GM21737 (cell line): ENCODE results near the gene MVB12B.
"Not testable (repeated sequence)": the region's sequence is repeated elsewhere in the genome, so short reads cannot be mapped to it uniquely, and the experiment has no call there.

Experiments used
- ATAC-seq: cut with Tn5 transposase; IDR thresholded peaks from one replicate; pipeline ENCODE4 v1.9.1; 2021; ENCODE audit warnings: mild to moderate bottlenecking, moderate library complexity; ENCODE audit not compliant: unreplicated experiment

Gene MVB12B, protein sequence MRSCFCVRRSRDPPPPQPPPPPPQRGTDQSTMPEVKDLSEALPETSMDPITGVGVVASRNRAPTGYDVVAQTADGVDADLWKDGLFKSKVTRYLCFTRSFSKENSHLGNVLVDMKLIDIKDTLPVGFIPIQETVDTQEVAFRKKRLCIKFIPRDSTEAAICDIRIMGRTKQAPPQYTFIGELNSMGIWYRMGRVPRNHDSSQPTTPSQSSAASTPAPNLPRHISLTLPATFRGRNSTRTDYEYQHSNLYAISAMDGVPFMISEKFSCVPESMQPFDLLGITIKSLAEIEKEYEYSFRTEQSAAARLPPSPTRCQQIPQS

DNA sequence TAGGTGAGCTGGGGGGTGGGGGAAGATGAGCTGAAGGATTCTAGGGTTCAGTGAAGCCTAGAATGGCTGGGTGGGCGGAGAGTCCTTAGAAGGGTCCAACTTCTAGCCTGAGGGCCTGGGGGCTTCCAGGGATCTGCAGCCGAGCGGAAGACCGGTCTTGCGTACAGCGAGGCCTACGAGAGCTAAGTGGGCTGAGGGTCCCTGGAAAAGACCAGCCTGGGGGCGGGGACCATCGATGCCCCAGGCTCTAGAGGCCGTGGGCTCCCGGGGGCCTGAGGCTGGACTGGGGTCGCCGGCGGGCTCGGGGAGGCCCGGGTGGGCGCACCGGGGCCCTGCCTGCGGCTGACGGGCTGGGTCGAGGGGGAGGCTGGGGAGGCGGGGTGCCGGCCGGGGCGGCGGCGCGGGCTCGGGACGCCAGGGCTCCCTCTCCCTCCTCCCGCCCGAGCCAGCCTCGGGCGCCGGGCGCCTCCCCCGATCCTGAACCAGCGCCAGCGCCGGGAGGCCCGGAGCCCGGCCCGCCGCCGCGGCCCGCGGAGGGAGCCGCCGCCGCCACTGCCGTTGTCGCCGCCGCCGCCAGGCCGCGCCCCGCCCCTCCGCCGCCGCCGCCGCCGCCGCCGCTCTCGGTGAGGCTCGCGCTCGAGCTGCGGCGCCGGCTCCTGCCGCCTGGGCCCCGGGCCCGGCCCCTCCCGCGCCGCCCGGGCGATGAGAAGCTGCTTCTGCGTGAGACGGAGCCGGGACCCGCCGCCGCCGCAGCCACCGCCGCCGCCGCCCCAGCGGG lies at the start of gene MVB12B:
Gene MVB12B (plus strand): TSS at position 602 of the 778 bp plus-strand sequence. CDS start 101 bp downstream, at position 703.
- no peak for ATAC-seq

DNA sequence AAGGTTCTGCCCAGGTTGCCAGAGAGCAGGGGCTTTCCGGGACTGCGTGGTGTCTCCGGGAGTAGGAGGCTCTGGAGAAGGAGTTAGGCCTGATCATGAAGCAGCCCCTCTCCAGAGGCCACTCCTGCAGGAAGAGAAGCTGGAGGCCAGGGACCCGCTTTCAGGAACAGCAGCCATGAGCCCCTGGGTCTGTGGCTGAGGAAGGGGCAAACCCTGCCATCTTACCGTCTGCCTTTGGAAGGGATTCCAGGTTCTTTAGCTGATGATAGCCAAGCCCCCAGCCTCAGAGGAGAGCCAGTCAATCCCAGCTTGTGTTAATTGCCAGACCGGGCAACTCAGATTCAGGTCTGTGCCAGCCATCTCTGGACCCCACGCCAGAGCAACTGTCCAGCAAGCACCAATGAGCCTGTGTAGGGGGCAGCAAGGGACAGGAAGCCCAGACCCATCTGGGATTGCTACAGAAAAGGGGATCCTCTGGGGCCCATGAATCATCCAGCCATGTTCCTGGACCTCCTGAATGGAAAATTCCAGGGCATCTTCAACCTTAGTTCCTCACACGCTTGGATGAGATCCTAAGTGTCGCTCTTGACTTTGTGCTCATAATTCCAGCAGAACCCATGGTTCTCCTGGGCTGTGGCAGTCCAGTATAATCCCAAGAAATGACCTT lies 42.7 kb upstream of the MVB12B start:
- no peak for ATAC-seq

DNA sequence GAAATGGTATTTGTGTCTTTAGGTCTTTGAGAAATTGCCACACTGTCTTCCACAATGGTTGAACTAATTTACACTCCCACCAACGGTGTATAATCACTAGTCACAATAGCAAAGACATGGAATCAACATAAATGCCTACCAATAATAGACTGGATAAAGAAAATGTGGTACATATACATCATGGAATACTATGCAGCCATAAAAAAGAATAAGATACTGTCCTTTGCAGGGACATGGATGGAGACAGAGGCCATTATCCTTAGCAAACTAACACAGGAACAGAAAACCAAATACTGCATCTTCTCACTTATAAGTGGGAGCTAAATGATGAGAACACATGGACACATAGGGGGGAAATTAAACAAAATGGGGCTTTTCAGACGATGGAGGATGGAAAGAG lies 41.0 kb upstream of the MVB12B start:
- ATAC-seq, result not testable (repeated sequence)

DNA sequence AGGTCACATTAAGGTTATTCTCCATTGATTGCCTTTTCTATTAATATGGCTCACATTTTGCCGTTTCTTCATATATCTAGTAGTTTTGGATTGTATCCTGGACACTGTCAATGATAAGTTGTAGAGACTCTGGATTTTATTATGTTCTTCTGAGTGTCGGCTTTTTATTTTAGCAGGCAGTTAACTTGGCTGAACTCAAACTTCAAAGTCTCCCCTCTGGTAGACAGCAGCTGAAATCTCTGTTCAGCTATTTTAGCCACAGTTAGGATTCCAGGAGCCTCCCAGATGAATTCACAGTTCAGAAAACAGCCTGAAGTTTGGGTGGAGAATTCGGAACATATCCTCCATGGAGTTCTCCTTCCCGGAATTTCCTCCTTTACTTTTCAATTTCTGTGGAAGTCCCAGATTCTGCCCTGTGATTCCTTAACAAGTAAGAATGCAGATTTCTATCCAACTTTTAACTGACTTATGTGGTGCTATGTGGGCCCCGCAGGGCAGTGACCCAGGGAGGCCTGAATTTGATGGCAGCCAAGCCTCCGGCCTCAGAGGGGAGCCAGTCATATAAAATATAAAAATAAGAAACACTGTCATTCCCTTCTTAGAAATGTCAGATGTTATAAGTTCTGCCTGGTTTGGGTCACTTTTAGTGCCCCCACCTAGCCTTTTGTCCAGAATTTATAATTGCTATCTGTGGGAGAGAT lies 39.3 kb upstream of the MVB12B start:
- no peak for ATAC-seq

DNA sequence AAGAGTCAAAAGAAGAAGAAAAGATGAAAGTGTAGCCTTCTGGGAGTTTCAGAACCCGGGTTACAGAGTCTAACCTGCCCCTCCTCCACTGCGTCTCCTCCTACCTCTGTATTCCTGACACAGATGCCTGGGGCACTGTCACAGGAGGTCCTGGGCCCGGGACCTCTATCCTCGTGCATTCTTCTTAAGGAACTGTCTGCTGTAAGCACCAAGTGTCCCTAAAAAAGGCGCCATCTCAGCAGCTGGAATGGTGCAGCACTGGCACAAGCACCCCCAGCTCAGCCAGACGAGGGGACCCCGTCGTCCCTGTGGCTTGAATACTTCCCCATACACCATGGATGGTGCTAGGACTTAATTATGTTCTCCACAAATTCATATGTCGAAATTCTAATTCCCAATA lies 35.8 kb upstream of the MVB12B start:
- ATAC-seq, result no peak

DNA sequence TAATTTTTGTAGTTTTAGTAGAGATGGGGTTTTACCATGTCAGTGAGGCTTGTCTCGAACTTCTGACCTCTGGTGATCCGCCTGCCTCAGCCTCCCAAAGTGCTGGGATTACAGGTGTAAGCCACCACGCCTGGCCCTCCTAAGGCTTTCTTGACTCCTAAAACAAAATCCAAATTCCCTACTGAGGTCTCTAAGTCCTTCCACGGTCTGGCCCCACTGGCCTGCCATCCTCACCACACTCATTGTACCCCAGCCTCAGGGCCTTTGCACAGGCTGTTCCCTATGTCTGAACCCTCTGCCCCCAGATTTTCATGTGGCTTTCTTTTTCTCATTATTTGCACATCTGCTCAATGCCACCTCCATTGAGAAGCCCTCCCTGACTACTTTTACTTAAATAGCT lies 34.7 kb upstream of the MVB12B start:
- no peak for ATAC-seq

DNA sequence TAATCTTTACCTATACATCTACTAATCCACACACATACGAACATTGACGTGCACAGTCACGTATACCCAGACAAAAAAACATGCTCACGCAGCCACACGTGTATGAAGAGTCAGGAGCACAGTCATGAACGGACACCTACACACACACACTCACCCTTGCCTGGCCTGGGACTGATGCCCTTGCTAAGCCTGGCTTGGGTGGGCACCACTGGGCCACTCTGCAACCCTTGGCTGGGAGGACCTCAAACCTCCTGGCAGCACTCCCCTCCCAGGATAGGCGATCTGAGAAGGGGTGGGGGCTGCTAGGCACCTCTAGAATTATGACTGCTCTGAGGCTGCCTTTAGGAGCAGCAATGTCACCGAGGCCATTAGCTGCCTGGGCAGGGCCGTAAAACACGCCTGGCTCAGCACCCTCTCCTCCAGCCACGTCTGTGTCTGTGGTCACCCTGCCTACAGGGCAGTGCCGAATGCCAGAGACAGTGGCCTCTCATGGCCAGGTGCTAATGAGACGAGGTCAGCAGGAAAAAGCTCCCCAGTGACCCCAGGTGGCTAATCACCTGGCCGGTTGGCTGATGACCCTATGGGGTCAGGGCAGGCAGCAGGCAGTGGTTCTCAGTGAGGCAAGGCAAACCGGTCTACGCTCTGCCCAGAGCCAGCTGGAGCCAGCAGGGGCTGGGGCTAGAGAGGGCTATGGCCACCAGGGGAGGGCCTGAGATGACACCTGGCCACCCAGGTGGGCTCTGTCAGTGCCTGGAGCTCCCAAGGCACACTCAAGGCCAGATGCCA lies 33.7 kb upstream of the MVB12B start:
- ATAC-seq, result no peak

DNA sequence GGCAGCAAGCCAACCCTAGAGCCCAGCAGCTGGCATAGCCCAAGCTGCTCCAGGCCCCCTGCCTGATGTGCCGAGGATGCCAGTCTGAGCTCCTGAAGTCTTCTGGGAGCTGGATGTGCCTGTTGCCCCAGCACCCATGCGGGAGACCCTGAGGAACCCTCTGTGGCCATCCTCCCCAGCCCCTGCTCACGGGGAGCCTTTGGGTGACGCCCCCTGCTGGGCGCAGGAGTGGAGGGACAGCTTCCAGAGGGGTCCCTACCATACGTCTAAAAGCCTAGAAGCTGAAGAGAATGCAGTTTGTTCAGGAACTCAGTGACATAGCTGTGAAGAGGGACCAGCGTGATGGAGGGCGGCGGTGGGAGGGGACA lies 33.1 kb upstream of the MVB12B start:
- no peak for ATAC-seq

DNA sequence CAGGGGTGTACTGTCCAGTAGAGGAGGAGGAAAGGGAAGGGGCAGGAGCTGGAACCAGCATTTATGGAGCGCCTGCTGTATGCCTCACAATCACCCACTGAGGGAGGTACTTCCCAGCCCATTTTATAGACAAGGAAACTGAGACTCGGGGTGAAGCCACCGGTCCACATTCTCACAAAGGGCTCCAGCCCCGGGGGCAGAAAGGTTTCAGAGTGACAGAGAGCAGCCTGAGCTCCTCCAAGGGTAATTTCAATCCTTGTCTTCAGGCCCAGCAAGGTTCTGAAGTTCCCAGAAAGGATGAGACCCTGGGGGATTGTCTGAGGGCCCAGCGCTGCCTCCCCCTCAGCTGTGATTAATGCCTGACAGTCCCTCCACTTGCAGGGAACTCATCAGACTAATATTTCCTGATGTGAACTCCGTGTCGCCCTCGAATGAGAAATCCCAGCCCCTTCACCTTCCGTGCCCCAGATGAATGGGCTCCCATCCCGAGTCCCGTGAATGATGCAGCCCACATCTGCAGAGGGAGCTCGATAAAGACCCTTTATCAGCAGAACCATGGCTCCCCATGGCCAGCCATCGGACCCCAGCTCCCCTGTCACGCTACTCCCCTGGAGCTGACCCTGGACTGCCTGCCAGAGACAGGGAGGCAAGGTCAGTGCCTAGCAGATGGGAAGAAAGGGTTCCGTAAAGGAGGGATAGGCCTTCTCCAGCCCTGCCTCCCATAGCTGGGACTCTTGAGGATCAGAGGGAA lies 32.1 kb upstream of the MVB12B start:
- ATAC-seq, result no peak

DNA sequence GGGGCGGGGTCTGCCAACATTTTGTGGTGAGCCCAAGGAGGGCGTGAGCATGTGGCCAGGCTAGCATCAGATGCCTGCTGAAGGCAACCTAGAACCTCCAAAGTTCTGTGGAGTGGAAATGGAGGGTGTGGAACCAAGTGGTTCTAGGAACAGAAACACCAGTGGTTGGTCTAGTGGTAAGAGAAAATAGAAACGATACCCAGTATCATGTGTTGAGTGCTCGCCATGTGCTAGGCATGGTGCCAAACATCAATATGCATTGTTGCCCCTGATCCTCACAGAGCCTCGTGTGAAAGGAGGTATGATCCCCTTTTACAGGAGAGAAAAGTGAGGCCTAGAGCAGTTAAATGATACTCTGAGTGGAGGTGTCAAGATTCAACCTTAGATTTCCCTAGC lies 31.5 kb upstream of the MVB12B start:
- no peak for ATAC-seq

DNA sequence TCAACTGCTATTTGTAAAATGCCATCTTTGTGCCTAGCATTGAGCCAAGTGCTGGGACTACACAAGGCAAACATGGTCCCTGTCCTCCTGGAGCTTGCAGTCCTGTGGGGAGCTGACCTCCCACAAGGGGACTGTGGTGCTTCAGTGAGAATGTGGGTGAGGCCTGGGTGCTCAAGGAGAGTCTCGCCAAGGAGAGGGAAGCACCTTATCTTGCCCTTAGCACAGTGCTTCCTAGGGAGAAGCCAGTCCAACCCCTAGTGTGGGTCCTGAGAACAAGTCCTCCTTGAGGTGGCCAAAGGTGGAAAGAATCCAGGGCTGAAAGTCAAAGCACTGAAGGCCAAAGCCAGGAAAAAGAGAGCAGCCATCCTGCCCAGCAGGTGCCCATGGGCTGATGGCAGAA lies 31.1 kb upstream of the MVB12B start:
- ATAC-seq, result no peak

DNA sequence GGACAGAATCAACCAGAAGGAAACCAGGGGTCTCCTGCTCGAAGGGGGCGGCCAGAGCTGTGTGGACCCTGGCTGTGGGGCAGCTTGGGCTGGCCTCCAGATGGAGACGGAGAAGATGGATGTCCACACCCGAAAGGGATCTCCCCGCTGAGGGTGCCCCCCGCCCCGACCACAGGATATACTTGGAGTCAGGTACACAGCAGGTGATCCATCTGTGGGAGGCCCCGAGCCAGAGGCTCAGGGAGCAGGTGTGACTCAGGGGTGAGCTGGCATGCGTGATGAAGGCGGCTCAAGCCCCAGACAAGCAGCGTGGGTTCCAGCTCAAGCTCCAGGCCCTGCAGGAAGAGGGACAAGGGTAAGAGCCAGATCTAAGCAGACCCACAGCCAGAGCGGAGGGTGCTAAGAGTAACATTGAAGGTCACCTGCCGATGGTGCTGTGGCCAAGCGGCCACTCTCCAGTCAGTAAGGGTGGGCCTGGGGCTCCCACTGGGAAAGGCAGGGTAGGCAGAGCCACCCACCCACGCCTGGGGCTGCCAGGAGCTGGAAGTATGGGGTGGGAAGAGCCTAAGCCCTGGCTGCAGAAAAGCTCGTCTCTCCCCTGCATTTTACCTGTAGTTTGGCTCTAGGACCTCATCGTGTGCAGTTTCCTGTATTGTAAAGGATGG lies 30.6 kb upstream of the MVB12B start:
- no peak for ATAC-seq

DNA sequence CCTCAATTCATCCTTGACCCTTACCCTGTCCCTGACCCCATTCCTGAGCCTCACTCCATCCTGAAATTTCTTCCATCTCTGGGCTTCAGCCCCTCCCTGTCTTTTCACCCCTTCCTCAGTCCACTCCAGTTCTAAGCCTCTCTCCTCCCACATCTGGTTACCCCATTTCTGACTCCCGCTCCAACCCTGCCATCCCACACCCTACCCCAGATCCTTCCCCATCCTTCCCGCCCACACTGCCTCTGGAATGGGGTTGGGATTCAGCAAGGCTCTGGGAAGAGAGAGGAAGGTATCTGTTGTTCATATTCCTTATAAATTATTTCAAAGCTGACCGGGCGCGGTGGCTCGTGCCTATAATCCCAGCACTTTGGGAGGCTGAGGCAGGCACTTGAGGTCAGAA lies 29.9 kb upstream of the MVB12B start:
- ATAC-seq, result no peak

DNA sequence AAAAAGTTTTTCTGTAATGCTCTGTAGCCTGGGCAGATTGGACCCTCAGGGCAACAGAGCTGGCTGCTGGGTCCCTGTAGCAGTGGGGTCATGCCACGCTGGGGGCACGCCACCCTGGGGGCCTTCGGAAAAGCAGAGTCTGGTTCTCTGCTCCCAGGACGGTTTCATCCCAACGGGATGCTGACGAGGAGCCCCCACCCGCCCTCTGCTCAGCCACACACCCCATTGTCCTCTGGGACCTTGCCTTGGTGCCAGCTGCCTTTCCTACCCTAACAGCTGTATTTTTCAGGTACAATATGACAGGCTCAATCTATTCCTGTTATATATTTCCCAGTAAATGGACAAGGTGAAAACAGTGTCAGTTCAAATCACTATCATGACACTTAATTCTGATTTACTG lies 29.0 kb upstream of the MVB12B start:
- no peak for ATAC-seq

DNA sequence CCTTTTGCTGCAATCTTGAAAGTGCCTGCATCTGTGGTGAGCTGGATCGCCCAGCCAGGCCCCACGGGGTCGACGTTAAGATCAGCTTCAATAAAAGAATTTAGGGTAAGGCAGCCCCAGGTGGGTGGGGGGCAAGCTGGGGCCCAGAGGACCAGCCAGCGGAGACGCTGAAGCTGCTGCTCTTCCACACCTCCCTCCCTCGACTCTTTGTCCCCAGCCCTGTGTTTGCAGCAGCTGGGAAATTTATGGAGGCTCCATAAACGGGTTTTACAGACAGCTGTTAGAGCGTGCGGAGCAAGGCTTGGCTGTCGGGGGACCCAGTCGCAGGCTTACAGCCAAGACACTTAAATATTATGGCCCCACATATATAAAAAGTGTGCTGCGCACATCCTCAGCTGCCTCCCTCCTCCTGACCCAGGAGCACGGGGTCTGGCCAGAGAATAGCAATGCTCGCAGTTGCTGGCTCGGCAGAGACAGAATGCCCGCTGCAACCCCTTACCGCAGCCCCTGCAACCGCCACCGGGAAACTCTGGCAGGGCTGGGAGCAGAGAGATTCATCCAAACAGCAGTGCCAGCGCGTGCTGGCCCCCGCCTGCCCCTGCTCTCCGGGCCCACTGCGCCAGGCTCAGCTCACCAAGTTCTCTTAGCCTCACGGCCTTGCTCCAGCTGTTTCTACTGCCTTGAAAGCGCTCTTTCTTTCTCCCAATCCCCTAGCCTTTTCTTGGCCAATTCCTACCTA lies 28.4 kb upstream of the MVB12B start:
- no peak for ATAC-seq

DNA sequence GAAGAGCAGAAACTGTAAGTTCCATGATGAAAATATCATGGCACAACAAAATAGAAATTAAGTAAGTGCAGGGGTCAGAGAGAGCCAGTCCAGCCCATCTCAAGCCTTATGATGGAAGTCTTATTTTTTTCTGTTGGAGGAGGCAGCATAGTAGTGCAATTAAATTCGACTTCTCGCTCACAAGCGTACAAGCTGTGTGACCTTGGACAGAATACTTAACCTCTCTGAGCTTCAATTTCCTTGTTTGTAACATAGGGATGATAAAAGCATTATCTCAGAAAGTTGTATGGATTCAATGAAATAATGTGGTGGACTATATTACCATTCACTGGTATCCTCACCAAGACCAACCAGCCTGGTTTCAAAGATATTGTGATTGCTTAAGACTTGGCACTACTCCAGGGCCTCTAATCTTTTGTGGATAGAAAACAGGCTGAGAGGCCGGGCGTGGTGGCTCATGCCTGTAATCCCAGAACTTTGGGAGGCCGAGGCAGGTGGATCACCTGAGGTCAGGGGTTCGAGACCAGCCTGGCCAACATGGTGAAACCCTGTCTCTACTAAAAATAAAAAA lies 26.8 kb upstream of the MVB12B start:
- ATAC-seq, result no peak

DNA sequence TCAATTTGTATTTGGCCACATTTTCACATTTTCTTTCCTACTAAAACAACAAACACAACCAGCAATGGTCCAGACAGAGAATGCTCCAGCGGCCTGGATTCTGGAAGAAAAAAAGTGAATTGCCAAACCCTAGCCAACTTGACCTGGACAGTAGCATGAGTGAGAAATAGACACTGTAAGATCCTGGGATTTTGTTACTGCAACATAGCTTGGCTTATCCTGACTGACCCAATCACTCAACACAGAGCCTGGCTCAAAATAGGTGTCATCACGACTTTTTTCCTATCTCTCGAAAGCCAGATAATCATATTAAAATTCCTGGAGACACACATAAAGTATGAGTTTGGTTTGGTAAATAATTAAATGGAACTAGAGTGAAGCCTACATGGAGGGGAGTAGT lies 25.4 kb upstream of the MVB12B start:
- ATAC-seq, result no peak

DNA sequence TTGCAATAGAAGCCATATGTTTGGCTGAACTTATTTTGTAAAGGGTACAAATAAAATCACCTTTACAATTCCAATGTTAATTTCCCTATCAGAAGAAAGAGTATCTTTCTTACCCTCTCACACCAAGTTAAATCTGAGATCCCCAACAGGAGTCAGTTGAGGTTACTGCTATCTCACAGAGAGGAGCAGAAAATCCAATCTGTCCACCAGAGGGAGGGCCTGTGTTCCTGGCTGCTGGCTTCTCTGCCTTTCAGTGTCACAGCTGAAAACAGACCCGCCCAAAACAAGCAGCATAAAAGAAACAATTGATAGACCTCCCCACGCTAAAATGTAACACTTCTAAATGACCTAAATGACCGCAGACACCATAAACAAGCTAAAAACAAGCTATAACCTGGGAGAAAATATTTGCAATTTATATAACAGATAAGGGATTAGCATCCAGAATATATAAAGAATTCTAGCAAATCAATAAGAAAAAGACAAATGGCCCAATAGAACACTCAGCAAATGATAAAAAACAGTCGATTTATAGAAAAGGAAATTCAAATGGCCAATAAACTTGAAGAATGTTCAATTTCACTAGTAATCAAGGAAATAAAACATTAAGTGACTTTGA lies 24.5 kb upstream of the MVB12B start:
- ATAC-seq, result no peak
